Body of pancreas (tissue), 4 donors: Measurements from ENCODE around the gene NOL4L.

ENCODE experiments used
- POLR2A ChIP-seq, 3 donors: fragments of 450-650 bp; IDR thresholded peaks; one replicate each; pipeline ENCODE4 v1.6.1; 2016; ENCODE audit warnings: antibody characterized with exemption in 3 of 3, mild to moderate bottlenecking in 2 of 3
- TF ChIP-seq, protein P1 (sequence below), 7 experiments: fragments of 450-650 bp in 4 of 7; fragments of 200-600 bp in 3 of 7; sonication (generic) in 3 of 7; IDR thresholded peaks; one replicate each; pipeline ENCODE4 v1.5.1; 2016 to 2019; ENCODE audit warnings: antibody characterized with exemption in 7 of 7

DNA sequence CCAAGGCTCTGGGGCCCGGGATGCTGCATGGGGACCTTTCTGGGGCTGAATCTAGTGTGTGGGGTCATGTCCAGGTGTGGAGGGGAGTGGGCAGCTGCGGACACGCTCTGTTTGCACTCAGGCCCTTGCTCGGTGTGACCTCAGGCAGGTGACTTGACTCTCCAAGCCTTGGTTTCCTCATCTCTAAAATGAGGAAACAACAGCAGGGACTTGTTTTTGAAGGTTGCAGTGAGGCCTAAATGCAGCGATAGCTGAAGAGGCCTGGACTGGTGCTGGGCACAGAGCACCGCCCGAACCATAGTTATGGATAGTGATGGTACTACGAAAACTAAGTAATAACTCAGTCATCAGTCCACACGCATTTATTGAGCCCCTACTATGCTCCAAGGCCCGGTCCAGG lies 91.8 kb downstream of the NOL4L start:
- TF ChIP-seq, protein P1, sequence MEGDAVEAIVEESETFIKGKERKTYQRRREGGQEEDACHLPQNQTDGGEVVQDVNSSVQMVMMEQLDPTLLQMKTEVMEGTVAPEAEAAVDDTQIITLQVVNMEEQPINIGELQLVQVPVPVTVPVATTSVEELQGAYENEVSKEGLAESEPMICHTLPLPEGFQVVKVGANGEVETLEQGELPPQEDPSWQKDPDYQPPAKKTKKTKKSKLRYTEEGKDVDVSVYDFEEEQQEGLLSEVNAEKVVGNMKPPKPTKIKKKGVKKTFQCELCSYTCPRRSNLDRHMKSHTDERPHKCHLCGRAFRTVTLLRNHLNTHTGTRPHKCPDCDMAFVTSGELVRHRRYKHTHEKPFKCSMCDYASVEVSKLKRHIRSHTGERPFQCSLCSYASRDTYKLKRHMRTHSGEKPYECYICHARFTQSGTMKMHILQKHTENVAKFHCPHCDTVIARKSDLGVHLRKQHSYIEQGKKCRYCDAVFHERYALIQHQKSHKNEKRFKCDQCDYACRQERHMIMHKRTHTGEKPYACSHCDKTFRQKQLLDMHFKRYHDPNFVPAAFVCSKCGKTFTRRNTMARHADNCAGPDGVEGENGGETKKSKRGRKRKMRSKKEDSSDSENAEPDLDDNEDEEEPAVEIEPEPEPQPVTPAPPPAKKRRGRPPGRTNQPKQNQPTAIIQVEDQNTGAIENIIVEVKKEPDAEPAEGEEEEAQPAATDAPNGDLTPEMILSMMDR (IDR thresholded peaks at IDR 0.05) = no peak
- no peak for TF ChIP-seq POLR2A (IDR thresholded peaks at IDR 0.05)
